ENCODE data around the gene GPR15. TPM values are rescaled to one million over a fixed set of nuclear protein-coding genes. Genes with fewer than 3 reads are reported as not detected.

Gene GPR15
- total RNA-seq, 4 donors from 2014 or later = not detected

- in situ Hi-C loops (cut with MboI; ENCODE audit: low sequenced_read_pairs in 4 of 4) (loop anchor here in 1 of 4 donors (10.0 kb wide), 1 partner anchor 72 kb away; no protein-coding TSS in a partner anchor), intact Hi-C loops (cut with DNase I; ENCODE audit: low total_unique reads) (no loop called here)
- ATAC-seq = no peak
These were observed 19.2 kb upstream of the GPR15 start for GRCh38 chr3:98512576-98512975.

GRCh38 chr3:98513091-98513511 is 18.7 kb upstream of the GPR15 start:
- no peaks in the 10 kb centered on the region for H3K9me3 ChIP-seq
- TF ChIP-seq CTCF (IDR thresholded peaks at IDR 0.05 in 4 of 5, conservative IDR thresholded peaks at IDR 0.05 in 1 of 5) = no peak
- no peak for TF ChIP-seq POLR2A (IDR thresholded peaks at IDR 0.05)
- peaks cover 5 to 18% of the 10 kb centered on the region in 2 donors for H3K4me1 ChIP-seq
- H3K27me3 ChIP-seq = no peaks in the 10 kb centered on the region
- H3K36me3 ChIP-seq = peaks cover 0 to 32% of the 10 kb centered on the region in 2 donors
- in situ Hi-C loops (cut with MboI; ENCODE audit: low sequenced_read_pairs in 4 of 4) = loop anchor here in 1 of 4 donors (10.0 kb wide), 1 partner anchor 72 kb away; no protein-coding TSS in a partner anchor
- H3K4me3 ChIP-seq = no peak overlapping the region
- DNase-seq (peak; percentile 19 to 74), ATAC-seq (peak; percentile 93 to 97)
- intact Hi-C loops (cut with DNase I; ENCODE audit: low total_unique reads) = no loop called here
- H3K27ac ChIP-seq = peak overlapping the region in 3 of 4 donors; percentile 3 to 43 (median 34)

More at GRCh38 chr3:98512576-98512975, 19.2 kb upstream of the GPR15 start:
- H3K4me1 ChIP-seq = peaks cover 5 to 18% of the 10 kb centered on the region in 2 donors
- peaks cover 0 to 29% of the 10 kb centered on the region in 2 donors for H3K36me3 ChIP-seq
- no peak for DNase-seq
- no peak for TF ChIP-seq POLR2A (IDR thresholded peaks at IDR 0.05)
- TF ChIP-seq CTCF (IDR thresholded peaks at IDR 0.05 in 4 of 5, conservative IDR thresholded peaks at IDR 0.05 in 1 of 5) = no peak
- no peaks in the 10 kb centered on the region for H3K27me3 ChIP-seq
- no peak overlapping the region for H3K4me3 ChIP-seq
- no peaks in the 10 kb centered on the region for H3K9me3 ChIP-seq
- H3K27ac ChIP-seq = peak overlapping the region in 3 of 4 donors; percentile 3 to 34 (median 17)

- no peak for ATAC-seq
- intact Hi-C loops (cut with DNase I; ENCODE audit: low total_unique reads) = no loop called here
These were observed 18.0 kb upstream of the GPR15 start for GRCh38 chr3:98513736-98514135.

GRCh38 chr3:98514948-98515347 is 16.8 kb upstream of the GPR15 start:
- Histone ChIP-seq H3K4me1 (peaks cover 5 to 18% of the 10 kb centered on the region in 2 donors), H3K9me3 (no peaks in the 10 kb centered on the region), H3K36me3 (peaks cover 0 to 43% of the 10 kb centered on the region in 2 donors), H3K27ac (no peak overlapping the region), H3K4me3 (no peak overlapping the region), H3K27me3 (no peaks in the 10 kb centered on the region)
- intact Hi-C loops (cut with DNase I; ENCODE audit: low total_unique reads) (no loop called here), in situ Hi-C loops (cut with MboI; ENCODE audit: low sequenced_read_pairs in 4 of 4) (loop anchor here in 1 of 4 donors (10.0 kb wide), 1 partner anchor 70 kb away; no protein-coding TSS in a partner anchor)
- DNase-seq (no peak), ATAC-seq (no peak)
- TF ChIP-seq CTCF (IDR thresholded peaks at IDR 0.05 in 4 of 5, conservative IDR thresholded peaks at IDR 0.05 in 1 of 5) (no peak), POLR2A (IDR thresholded peaks at IDR 0.05) (no peak)

More at GRCh38 chr3:98513736-98514135, 18.0 kb upstream of the GPR15 start:
- Histone ChIP-seq H3K36me3 (peaks cover 0 to 38% of the 10 kb centered on the region in 2 donors), H3K9me3 (no peaks in the 10 kb centered on the region), H3K4me3 (no peak overlapping the region), H3K27ac (peak overlapping the region; percentile 19 to 43 (median 26)), H3K27me3 (no peaks in the 10 kb centered on the region), H3K4me1 (peaks cover 5 to 18% of the 10 kb centered on the region in 2 donors)
- no peak for DNase-seq
- TF ChIP-seq POLR2A (IDR thresholded peaks at IDR 0.05) = no peak
- TF ChIP-seq CTCF (IDR thresholded peaks at IDR 0.05 in 4 of 5, conservative IDR thresholded peaks at IDR 0.05 in 1 of 5) = no peak
- in situ Hi-C loops (cut with MboI; ENCODE audit: low sequenced_read_pairs in 4 of 4) = loop anchor here in 1 of 4 donors (10.0 kb wide), 1 partner anchor 71 kb away; no protein-coding TSS in a partner anchor

Data from gastrocnemius medialis (tissue), 4 donors.